CD14-positive monocyte (primary cell): Measurements from ENCODE around the gene CTDSPL2. TPM values are rescaled to one million over a fixed set of nuclear protein-coding genes. Genes with fewer than 3 reads are reported as not detected.

ENCODE experiments used
- DNase-seq, 3 donors: peaks; one replicate each; pipeline ENCODE4 v3.0.0-alpha.2; 2011 to 2022
- H2AFZ ChIP-seq: 2 replicates; pipeline ENCODE4 v1.6.0; 2012; ENCODE audit warnings: mild to moderate bottlenecking, low read depth, low read length, inconsistent platforms; ENCODE audit not compliant: insufficient read depth, poor library complexity, severe bottlenecking
- H3K27ac ChIP-seq, 2 donors: 1 replicate in 1 of 2; 2 replicates in 1 of 2; pipeline ENCODE4 v1.5.1; 2012 to 2013; ENCODE audit warnings: low read length in 2 of 2, control low read depth in 1 of 2, inconsistent platforms in 1 of 2, low read depth in 1 of 2, mild to moderate bottlenecking in 1 of 2
- H3K27me3 ChIP-seq, 2 donors: one replicate each; pipeline versions ENCODE4 v1.6.0 to v1.6.1; 2011 to 2013; ENCODE audit warnings: low read length in 2 of 2; ENCODE audit not compliant: control insufficient read depth in 2 of 2, insufficient read depth in 2 of 2
- H3K36me3 ChIP-seq, 2 donors: replicated peaks in 1 of 2; 1 replicate in 1 of 2; 2 replicates in 1 of 2; pipeline versions ENCODE4 v1.5.1 to v1.6.1; 2012 to 2013; ENCODE audit warnings: low read length in 2 of 2, control low read depth in 1 of 2, inconsistent platforms in 1 of 2, mild to moderate bottlenecking in 1 of 2; ENCODE audit not compliant: insufficient read depth in 2 of 2, control insufficient read depth in 1 of 2
- H3K4me1 ChIP-seq, 2 donors: 1 replicate in 1 of 2; 2 replicates in 1 of 2; pipeline versions ENCODE4 v1.5.1 to v1.6.1; 2012 to 2013; ENCODE audit warnings: low read length in 2 of 2, control low read depth in 1 of 2, inconsistent platforms in 1 of 2, mild to moderate bottlenecking in 1 of 2, moderate library complexity in 1 of 2; ENCODE audit not compliant: insufficient read depth in 2 of 2, control insufficient read depth in 1 of 2
- H3K4me2 ChIP-seq: replicated peaks from 2 replicates; pipeline ENCODE3; 2012; ENCODE audit warnings: low read length, moderate library complexity, mild to moderate bottlenecking; ENCODE audit not compliant: poor library complexity, severe bottlenecking; ENCODE audit errors: extremely low read depth
- H3K4me3 ChIP-seq, 3 experiments: fragments of 200-600 bp in 1 of 3; sonication (generic) in 1 of 3; replicated peaks in 1 of 3; 1 replicate in 2 of 3; 2 replicates in 1 of 3; pipeline ENCODE4 v1.5.1; 2011 to 2013; ENCODE audit warnings: low read length in 3 of 3, mild to moderate bottlenecking in 3 of 3, control low read depth in 2 of 3, low read depth in 2 of 3, inconsistent platforms in 1 of 3, moderate library complexity in 1 of 3
- H3K79me2 ChIP-seq: 2 replicates; pipeline ENCODE4 v1.6.0; 2012; ENCODE audit warnings: mild to moderate bottlenecking, control low read depth, inconsistent platforms, low read length, moderate library complexity; ENCODE audit not compliant: insufficient read depth
- H3K9ac ChIP-seq: 2 replicates; pipeline ENCODE4 v1.6.0; 2017; ENCODE audit warnings: low read length, mild to moderate bottlenecking; ENCODE audit not compliant: insufficient read depth, poor library complexity, severe bottlenecking
- H3K9me3 ChIP-seq, 2 donors: replicated peaks in 1 of 2; 1 replicate in 1 of 2; 2 replicates in 1 of 2; pipeline versions ENCODE4 v1.5.1 to v1.6.1; 2012 to 2013; ENCODE audit warnings: low read length in 2 of 2, control low read depth in 1 of 2; ENCODE audit not compliant: control insufficient read depth in 1 of 2, insufficient read depth in 1 of 2
- H4K20me1 ChIP-seq: 2 replicates; pipeline ENCODE4 v1.6.0; 2012; ENCODE audit warnings: mild to moderate bottlenecking, low read length, control low read depth, moderate library complexity; ENCODE audit not compliant: insufficient read depth
- H3K27ac Mint-ChIP-seq, 7 donors: one replicate each; pipeline ENCODE4 v1.8.0; 2020; ENCODE audit warnings: mild to moderate bottlenecking in 7 of 7, mixed read lengths in 7 of 7, moderate library complexity in 6 of 7, inconsistent platforms in 2 of 7
- H3K27me3 Mint-ChIP-seq, 3 donors: one replicate each; pipeline ENCODE4 v1.8.0; 2021 to 2022; ENCODE audit warnings: low read depth in 3 of 3, mild to moderate bottlenecking in 3 of 3, mixed read lengths in 3 of 3, moderate library complexity in 3 of 3, inconsistent platforms in 1 of 3
- H3K36me3 Mint-ChIP-seq, 2 donors: one replicate each; pipeline ENCODE4 v1.8.0; 2020; ENCODE audit warnings: mixed read lengths in 2 of 2, inconsistent platforms in 1 of 2, mild to moderate bottlenecking in 1 of 2
- H3K4me1 Mint-ChIP-seq: one replicate; pipeline ENCODE4 v1.8.0; 2020; ENCODE audit warnings: mild to moderate bottlenecking, mixed read lengths
- H3K4me3 Mint-ChIP-seq, 2 donors: one replicate each; pipeline ENCODE4 v1.8.0; 2020; ENCODE audit warnings: mild to moderate bottlenecking in 2 of 2, mixed read lengths in 2 of 2, moderate library complexity in 1 of 2
- H3K9me3 Mint-ChIP-seq, 7 donors: one replicate each; pipeline ENCODE4 v1.8.0; 2020 to 2022; ENCODE audit warnings: mixed read lengths in 7 of 7, mild to moderate bottlenecking in 6 of 7, moderate library complexity in 6 of 7, inconsistent platforms in 2 of 7
- WGBS: methylation state at CpG from one replicate; pipeline ENCODE4 v1.1.5; 2013; ENCODE audit warnings: missing lambda C conversion rate; ENCODE audit not compliant: insufficient coverage; 5-methylcytosine and 5-hydroxymethylcytosine counted together
- intact Hi-C, 2 donors: fragments of 100-400 bp; cut with micrococcal nuclease; formaldehyde crosslinking; loops; one replicate each; pipeline versions ENCODE4 v1.15.0 to v1.15.1; 2023
- polyA plus RNA-seq, 3 donors: library from polyadenylated mRNA; depleted of rRNA in 1 of 3; unstranded in 2 of 3; stranded (reverse) in 1 of 3; fragments of 300-500 nt in 2 of 3; fragments of >200 nt in 1 of 3; fragmentation: Illumina TruSeq in 2 of 3; gene quantifications; 1 replicate in 2 of 3; 2 replicates in 1 of 3; pipeline ENCODE4 v1.2.3, GENCODE V29; 2012 to 2021
- TF ChIP-seq, protein P1 (sequence below): fragments of 200-600 bp; IDR thresholded peaks from one replicate; pipeline ENCODE4 v1.8.0; 2022; ENCODE audit warnings: antibody characterized with exemption, mild to moderate bottlenecking

Gene CTDSPL2
- polyA plus RNA-seq, 3 donors = 18.1 to 31.4 (median 24.5) TPM

DNA sequence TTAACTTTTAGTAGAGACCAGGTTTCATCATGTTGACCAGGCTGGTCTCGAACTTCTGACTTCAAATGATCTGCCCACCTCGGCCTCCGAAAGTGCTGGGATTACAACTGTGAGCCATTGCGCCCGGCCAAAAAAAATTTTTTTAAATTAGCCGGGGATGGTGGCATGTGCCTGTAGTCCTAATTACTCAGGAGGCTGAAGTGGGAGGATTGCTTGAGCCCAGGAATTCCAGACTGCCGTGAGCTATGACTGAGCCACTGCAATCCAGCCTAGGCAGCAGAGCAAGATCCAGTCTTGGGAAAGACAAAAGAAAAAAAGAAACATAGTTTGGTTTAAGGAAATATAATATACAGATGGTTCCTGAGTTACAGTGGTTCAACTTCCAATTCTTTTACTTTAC, 64.6 kb downstream of the CTDSPL2 start:
- H3K36me3 Mint-ChIP-seq = peaks cover 57 to 92% of the 10 kb centered on the region in 2 donors
- intact Hi-C loops = no loop called here
- Histone ChIP-seq H3K4me2 (no peak overlapping the region), H3K4me1 (no peaks in the 10 kb centered on the region), H2AFZ (no peak overlapping the region), H3K9ac (no peak overlapping the region), H3K9me3 (no peaks in the 10 kb centered on the region), H3K4me3 (no peak overlapping the region), H3K27me3 (no peaks in the 10 kb centered on the region), H3K27ac (no peak overlapping the region), H3K79me2 (peaks cover 4% of the 10 kb centered on the region), H3K36me3 (peaks cover 69 to 97% of the 10 kb centered on the region in 2 donors), H4K20me1 (no peaks in the 10 kb centered on the region)
- H3K9me3 Mint-ChIP-seq = no peaks in the 10 kb centered on the region
- no peaks in the 10 kb centered on the region for H3K4me1 Mint-ChIP-seq
- TF ChIP-seq, protein P1, sequence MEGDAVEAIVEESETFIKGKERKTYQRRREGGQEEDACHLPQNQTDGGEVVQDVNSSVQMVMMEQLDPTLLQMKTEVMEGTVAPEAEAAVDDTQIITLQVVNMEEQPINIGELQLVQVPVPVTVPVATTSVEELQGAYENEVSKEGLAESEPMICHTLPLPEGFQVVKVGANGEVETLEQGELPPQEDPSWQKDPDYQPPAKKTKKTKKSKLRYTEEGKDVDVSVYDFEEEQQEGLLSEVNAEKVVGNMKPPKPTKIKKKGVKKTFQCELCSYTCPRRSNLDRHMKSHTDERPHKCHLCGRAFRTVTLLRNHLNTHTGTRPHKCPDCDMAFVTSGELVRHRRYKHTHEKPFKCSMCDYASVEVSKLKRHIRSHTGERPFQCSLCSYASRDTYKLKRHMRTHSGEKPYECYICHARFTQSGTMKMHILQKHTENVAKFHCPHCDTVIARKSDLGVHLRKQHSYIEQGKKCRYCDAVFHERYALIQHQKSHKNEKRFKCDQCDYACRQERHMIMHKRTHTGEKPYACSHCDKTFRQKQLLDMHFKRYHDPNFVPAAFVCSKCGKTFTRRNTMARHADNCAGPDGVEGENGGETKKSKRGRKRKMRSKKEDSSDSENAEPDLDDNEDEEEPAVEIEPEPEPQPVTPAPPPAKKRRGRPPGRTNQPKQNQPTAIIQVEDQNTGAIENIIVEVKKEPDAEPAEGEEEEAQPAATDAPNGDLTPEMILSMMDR = no peak
- no peak overlapping the region for H3K4me3 Mint-ChIP-seq
- no peaks in the 10 kb centered on the region for H3K27me3 Mint-ChIP-seq
- no peak for DNase-seq
- WGBS = 98% methylated on average over 7 of the region's 7 CpGs
- no peak overlapping the region for H3K27ac Mint-ChIP-seq

DNA sequence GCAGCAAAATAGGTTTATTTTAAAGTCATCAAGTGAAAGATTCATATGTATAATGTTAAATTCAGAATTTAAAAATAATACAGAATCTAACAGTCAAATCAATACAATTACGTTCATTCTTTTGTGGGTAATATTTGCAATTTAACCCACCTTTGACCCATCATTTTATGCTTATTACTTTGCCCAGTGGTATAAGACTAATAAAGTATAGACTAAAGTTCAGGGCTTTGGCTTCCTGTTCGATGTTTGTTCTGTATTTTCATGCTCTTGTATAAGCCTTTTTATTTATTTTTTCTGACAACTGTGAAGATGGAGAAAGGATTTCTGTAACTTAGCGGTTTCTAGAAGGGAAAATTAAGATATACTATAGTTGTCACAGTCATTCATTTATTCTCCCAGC, 65.2 kb downstream of the CTDSPL2 start:
- no peaks in the 10 kb centered on the region for H3K9me3 Mint-ChIP-seq
- Histone ChIP-seq H3K27me3 (no peaks in the 10 kb centered on the region), H3K9ac (no peak overlapping the region), H3K4me3 (no peak overlapping the region), H3K36me3 (peaks cover 67 to 97% of the 10 kb centered on the region in 2 donors), H3K79me2 (peaks cover 4% of the 10 kb centered on the region), H3K27ac (no peak overlapping the region), H2AFZ (no peak overlapping the region), H3K4me2 (no peak overlapping the region), H3K9me3 (no peaks in the 10 kb centered on the region), H3K4me1 (no peaks in the 10 kb centered on the region), H4K20me1 (no peaks in the 10 kb centered on the region)
- TF ChIP-seq, protein P1 = no peak
- no peaks in the 10 kb centered on the region for H3K4me1 Mint-ChIP-seq
- intact Hi-C loops = no loop called here
- no peaks in the 10 kb centered on the region for H3K27me3 Mint-ChIP-seq
- peak overlapping the region in 1 of 7 donors; percentile 38 for H3K27ac Mint-ChIP-seq
- no peak for DNase-seq
- no CpG with 5 or more reads among the region's 3 CpGs for WGBS
- H3K36me3 Mint-ChIP-seq = peaks cover 52 to 90% of the 10 kb centered on the region in 2 donors
- no peak overlapping the region for H3K4me3 Mint-ChIP-seq
